Suprapubic skin (tissue), 4 donors: Measurements from ENCODE around the gene ZNF584. TPM values are rescaled to one million over a fixed set of nuclear protein-coding genes. Genes with fewer than 3 reads are reported as not detected.
A peak's percentile ranks its signal among the peaks of the same experiment; 100 is the strongest.

Experiments used
- DNase-seq, 2 donors: peaks; one replicate each; pipeline ENCODE4 v3.0.0-alpha.2; 2019; ENCODE audit warnings: low spot score in 2 of 2
- H3K27ac ChIP-seq: fragments of 200-600 bp; sonication (generic); one replicate; pipeline ENCODE4 v1.5.1; 2019
- H3K27me3 ChIP-seq: fragments of 200-600 bp; sonication (generic); one replicate; pipeline ENCODE4 v1.5.1; 2019
- H3K36me3 ChIP-seq: fragments of 200-600 bp; sonication (generic); one replicate; pipeline ENCODE4 v1.5.1; 2019
- H3K4me1 ChIP-seq: fragments of 200-600 bp; sonication (generic); one replicate; pipeline ENCODE4 v1.5.1; 2019
- H3K4me3 ChIP-seq: fragments of 200-600 bp; sonication (generic); one replicate; pipeline ENCODE4 v1.5.1; 2019; ENCODE audit warnings: mild to moderate bottlenecking
- H3K9me3 ChIP-seq: fragments of 200-600 bp; sonication (generic); one replicate; pipeline ENCODE4 v1.5.1; 2019
- CTCF ChIP-seq, 2 donors: fragments of 200-600 bp in 1 of 2; fragments of 450-650 bp in 1 of 2; sonication (generic) in 1 of 2; IDR thresholded peaks; one replicate each; pipeline ENCODE4 v1.5.1; 2016 to 2019; ENCODE audit warnings: antibody characterized with exemption in 2 of 2, mild to moderate bottlenecking in 1 of 2, moderate library complexity in 1 of 2
- EP300 ChIP-seq: sonication (generic); formaldehyde crosslinking; IDR thresholded peaks from one replicate; pipeline ENCODE4 v1.6.1; 2017; ENCODE audit warnings: antibody characterized with exemption
- POLR2A ChIP-seq, 2 donors: fragments of 450-650 bp; IDR thresholded peaks; one replicate each; pipeline ENCODE4 v1.6.1; 2017; ENCODE audit warnings: antibody characterized with exemption in 2 of 2, mild to moderate bottlenecking in 2 of 2, moderate library complexity in 2 of 2
- POLR2AphosphoS5 ChIP-seq, 3 donors: sonication (generic); formaldehyde crosslinking; IDR thresholded peaks; one replicate each; pipeline ENCODE4 v1.6.1; 2017; ENCODE audit warnings: antibody characterized with exemption in 3 of 3
- WGBS: methylation state at CpG from one replicate; pipeline ENCODE4 v1.1.5; 2018; 5-methylcytosine and 5-hydroxymethylcytosine counted together
- total RNA-seq, 4 donors: library from RNA; depleted of rRNA; stranded (reverse); fragments of >200 nt; gene quantifications; one replicate each; pipeline ENCODE4 v1.1.0, GENCODE V29; 2016

The ZNF584 gene
- total RNA-seq, 4 donors from 2014 or later = 15.8 to 21.2 (median 17.4) TPM

GRCh38 chr19:58392945-58393724 is 15.3 kb upstream of the ZNF584 start:
- peak in 1 of 2 donors; percentile 68 for DNase-seq
- no peak overlapping the region for H3K4me3 ChIP-seq
- no peaks in the 10 kb centered on the region for H3K9me3 ChIP-seq
- TF ChIP-seq POLR2A (IDR thresholded peaks at IDR 0.05) (no peak), CTCF (IDR thresholded peaks at IDR 0.05) (no peak), EP300 (no peak), POLR2AphosphoS5 (IDR thresholded peaks at IDR 0.05) (no peak)
- peaks cover 18% of the 10 kb centered on the region for H3K27me3 ChIP-seq
- H3K27ac ChIP-seq = no peak overlapping the region
- H3K4me1 ChIP-seq = peaks cover 39% of the 10 kb centered on the region
- 89% methylated on average over 10 of the region's 26 CpGs for WGBS
- H3K36me3 ChIP-seq = peaks cover 46% of the 10 kb centered on the region

- Histone ChIP-seq H3K4me1 (peaks cover 36% of the 10 kb centered on the region), H3K4me3 (no peak overlapping the region), H3K36me3 (peaks cover 46% of the 10 kb centered on the region), H3K27ac (no peak overlapping the region), H3K27me3 (peaks cover 18% of the 10 kb centered on the region), H3K9me3 (no peaks in the 10 kb centered on the region)
- 84% methylated on average over 4 of the region's 4 CpGs for WGBS
- TF ChIP-seq CTCF (IDR thresholded peaks at IDR 0.05) (no peak), POLR2AphosphoS5 (IDR thresholded peaks at IDR 0.05) (no peak), POLR2A (IDR thresholded peaks at IDR 0.05) (no peak), EP300 (no peak)
- DNase-seq = no peak
These were observed 14.8 kb upstream of the ZNF584 start for GRCh38 chr19:58393725-58394033.

DNA sequence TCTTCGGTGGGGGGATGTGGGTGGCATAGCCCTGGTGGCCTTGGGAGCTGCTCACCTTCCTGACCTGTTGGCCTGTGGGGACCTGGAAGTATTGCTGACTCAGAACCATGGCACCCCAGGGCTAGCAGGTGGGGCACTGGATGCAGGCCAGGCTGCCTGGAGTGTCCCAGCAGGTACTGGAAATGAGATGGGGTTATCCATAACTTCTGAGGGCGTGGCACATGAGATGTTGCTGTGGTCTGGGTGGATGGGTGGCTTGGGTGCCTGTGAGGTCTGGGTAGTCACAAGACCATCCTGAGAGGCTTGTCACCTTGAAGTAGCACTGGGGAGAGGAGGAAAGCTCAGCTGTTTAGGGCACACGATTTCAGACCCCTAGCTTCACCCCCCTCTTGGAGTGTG is 13.6 kb upstream of the ZNF584 start:
- H3K27me3 ChIP-seq = peaks cover 18% of the 10 kb centered on the region
- DNase-seq = peak; percentile 48 to 72
- H3K4me1 ChIP-seq = peaks cover 34% of the 10 kb centered on the region
- peak overlapping the region; percentile 73 for H3K27ac ChIP-seq
- TF ChIP-seq POLR2AphosphoS5 (IDR thresholded peaks at IDR 0.05) = no peak
- 60% methylated on average over 2 of the region's 3 CpGs for WGBS
- H3K9me3 ChIP-seq = no peaks in the 10 kb centered on the region
- H3K36me3 ChIP-seq = peaks cover 41% of the 10 kb centered on the region
- no peak overlapping the region for H3K4me3 ChIP-seq

DNA sequence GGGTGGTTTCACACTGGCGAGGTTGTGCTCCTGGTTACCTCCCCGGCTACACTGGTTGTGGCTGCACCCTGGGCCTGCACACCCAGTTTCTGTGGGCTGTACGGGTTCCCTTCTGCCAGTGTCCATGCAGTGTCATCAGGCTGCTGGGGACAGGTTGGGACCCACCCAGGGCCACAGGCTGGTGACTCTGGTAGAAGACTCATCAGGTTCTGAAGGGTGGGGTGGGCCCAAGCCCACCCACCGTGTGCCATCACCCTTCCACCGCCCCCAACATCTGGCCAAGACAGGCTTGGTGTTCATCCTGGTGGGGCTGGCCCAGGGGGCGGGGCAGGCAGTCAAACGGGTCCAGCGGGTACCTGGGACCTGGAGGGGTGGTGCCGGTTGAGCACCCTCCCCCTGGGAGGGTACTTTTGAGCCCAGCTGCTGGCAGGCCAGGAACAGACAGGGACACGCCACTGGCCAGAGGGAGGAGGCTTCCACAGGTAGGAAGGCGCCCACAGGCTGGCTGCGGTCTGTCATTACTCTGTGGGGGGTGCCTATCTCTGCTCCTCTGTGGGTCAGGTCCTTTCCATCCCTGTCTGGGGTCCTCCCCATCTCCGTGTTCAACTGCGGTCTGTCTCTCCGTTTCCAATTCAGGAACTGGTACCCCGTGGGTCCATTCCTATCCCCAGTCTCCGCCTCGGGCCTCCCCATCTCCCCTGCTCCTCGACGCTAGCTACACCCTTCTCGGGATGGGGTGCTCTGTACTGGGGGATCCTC is 13.1 kb upstream of the ZNF584 start, which contains the start of gene RNF225:
Gene RNF225, plus strand, starts transcription at position 437 of the 759 bp plus-strand sequence. CDS start 434 bp downstream, outside the sequence.
- peaks cover 37% of the 10 kb centered on the region for H3K36me3 ChIP-seq
- peaks cover 34% of the 10 kb centered on the region for H3K4me1 ChIP-seq
- DNase-seq = peak; percentile 73 to 76
- WGBS = 13% methylated on average over 11 of the region's 21 CpGs
- H3K27ac ChIP-seq = peak within 1 kb of the TSS; percentile 73
- TF ChIP-seq CTCF (IDR thresholded peaks at IDR 0.05) (no peak), EP300 (no peak), POLR2AphosphoS5 (IDR thresholded peaks at IDR 0.05) (no peak), POLR2A (IDR thresholded peaks at IDR 0.05) (no peak)
- H3K27me3 ChIP-seq = peaks cover 18% of the 10 kb centered on the region
- peak within 1 kb of the TSS; percentile 47 for H3K4me3 ChIP-seq
- no peaks in the 10 kb centered on the region for H3K9me3 ChIP-seq

DNA sequence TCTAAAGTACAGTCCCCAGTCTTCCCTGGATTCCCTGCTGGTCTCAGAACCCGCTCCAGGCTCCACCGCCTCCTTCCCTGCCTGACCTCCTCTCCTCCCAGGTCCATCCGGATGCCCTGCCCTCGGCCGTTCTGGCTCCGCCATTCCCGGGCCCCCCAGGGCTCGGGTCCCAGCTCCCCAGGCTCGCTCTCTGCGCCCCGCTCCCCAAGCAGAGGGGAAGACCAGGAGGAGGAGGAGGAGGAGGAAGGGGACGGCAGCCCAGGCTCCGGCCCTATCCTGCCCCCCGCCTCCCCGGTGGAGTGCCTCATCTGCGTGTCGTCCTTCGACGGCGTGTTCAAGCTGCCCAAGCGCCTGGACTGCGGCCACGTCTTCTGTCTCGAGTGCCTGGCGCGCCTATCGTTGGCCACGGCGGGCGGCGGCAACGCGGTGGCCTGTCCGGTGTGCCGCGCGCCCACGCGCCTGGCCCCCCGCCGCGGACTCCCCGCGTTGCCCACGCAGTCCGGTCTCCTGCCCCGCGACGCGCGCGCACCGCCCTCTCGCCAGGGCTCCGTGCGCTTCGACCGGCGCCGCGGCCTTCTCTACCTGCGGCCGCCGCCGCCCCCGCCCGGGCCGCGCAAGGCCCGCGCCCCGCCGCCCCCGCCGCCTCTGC is 12.3 kb upstream of the ZNF584 start:
- Histone ChIP-seq H3K27ac (peak overlapping the region; percentile 73), H3K9me3 (no peaks in the 10 kb centered on the region), H3K4me3 (peak overlapping the region; percentile 47), H3K36me3 (peaks cover 33% of the 10 kb centered on the region), H3K27me3 (peaks cover 18% of the 10 kb centered on the region), H3K4me1 (peaks cover 41% of the 10 kb centered on the region)
- TF ChIP-seq POLR2AphosphoS5 (IDR thresholded peaks at IDR 0.05) (no peak), CTCF (IDR thresholded peaks at IDR 0.05) (no peak), EP300 (no peak), POLR2A (IDR thresholded peaks at IDR 0.05) (no peak)
- DNase-seq = peak in 1 of 2 donors; percentile 76
- WGBS = 13% methylated on average over 4 of the region's 75 CpGs
